ENCODE measurements around the gene SOST.

Gene SOST

GRCh38 chr17:43710101-43710500, 48.5 kb downstream of the SOST start:
- H3K4me3 ChIP-seq (ENCODE audit: low read depth, low read length): no peak overlapping the region

GRCh38 chr17:43709210-43709609, 49.4 kb downstream of the SOST start:
- no peak overlapping the region for H3K4me3 ChIP-seq (ENCODE audit: low read depth, low read length)

DNA sequence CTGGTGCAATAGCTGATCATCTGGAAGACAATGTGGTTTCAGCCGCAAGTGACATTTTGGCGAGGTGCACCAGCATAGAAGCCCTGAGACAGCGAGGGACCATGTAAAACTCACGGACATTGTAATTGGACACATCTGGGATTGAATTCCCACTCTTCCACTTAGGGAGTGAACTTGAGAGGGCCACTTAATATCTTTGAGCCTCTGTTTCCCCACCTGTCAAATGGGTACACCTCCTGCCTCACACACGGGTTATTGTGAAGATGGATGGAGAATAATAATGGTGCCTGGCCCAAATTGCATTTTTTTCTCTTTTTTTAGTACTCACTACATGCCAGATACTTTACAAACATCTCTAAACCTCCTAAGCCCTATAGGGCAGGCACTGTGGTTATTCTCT, 51.4 kb downstream of the SOST start:
- no peak overlapping the region for H3K4me3 ChIP-seq (ENCODE audit: low read depth, low read length)

DNA sequence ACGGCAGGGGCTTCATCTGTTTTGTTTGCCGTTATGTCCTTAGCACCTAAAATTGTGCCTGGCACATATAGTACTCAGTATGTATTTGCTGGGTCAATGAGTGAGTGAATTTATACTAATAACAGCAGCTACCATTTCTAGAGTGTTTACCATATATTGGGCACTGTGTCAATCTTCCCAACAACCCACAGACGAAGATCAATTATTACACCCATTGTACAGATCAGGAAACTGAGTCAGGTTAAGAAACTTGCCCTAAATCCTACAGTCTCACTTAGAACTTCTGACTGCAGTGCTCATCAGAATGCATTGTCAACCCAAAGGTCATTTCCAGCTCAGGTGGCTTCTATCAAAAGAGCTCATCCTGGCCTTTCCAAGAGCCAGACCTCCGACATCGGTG, 52.4 kb downstream of the SOST start:
- H3K4me3 ChIP-seq (ENCODE audit: low read depth, low read length): no peak overlapping the region
